Cardiac muscle cell (in vitro differentiated cells and primary cell): ENCODE measurements around the gene IFNK. TPM values are rescaled to one million over a fixed set of nuclear protein-coding genes. Genes with fewer than 3 reads are reported as not detected.
A peak's percentile ranks its signal among the peaks of the same experiment; 100 is the strongest.

ENCODE experiments used
- DNase-seq, 2 donors: peaks; one replicate each; pipeline versions ENCODE4 v3.0.0 to v3.0.0-alpha.2; 2010 to 2017; ENCODE audit warnings: low read depth in 1 of 2, low spot score in 1 of 2
- H3K27ac ChIP-seq: fragments of 200-600 bp; sonication (generic); 2 replicates; pipeline ENCODE4 v1.5.1; 2016
- H3K27me3 ChIP-seq: fragments of 200-600 bp; sonication (generic); 2 replicates; pipeline ENCODE4 v1.6.0; 2016; ENCODE audit warnings: control low read depth
- H3K36me3 ChIP-seq: fragments of 200-600 bp; sonication (generic); 2 replicates; pipeline ENCODE4 v1.5.1; 2016; ENCODE audit warnings: control low read depth
- H3K4me1 ChIP-seq: fragments of 200-600 bp; sonication (generic); 2 replicates; pipeline ENCODE4 v1.8.1; 2017; ENCODE audit warnings: low read depth, mild to moderate bottlenecking, mixed run types
- H3K4me3 ChIP-seq: fragments of 200-600 bp; sonication (generic); 2 replicates; pipeline ENCODE4 v1.5.1; 2016; ENCODE audit warnings: mild to moderate bottlenecking
- H3K9me3 ChIP-seq: fragments of 200-600 bp; sonication (generic); 2 replicates; pipeline ENCODE4 v1.5.1; 2017; ENCODE audit warnings: low read depth, mild to moderate bottlenecking, control low read depth
- CTCF ChIP-seq: IDR thresholded peaks from 2 replicates; pipeline ENCODE4 v1.5.1; 2012; ENCODE audit warnings: low read depth, mild to moderate bottlenecking, low read length
- polyA plus RNA-seq: library from polyadenylated mRNA; unstranded; fragments of >200 nt; fragmentation: Nextera tagmentation; extraction: Ambion mirVana; gene quantifications from 2 replicates; pipeline ENCODE4 v1.2.1, GENCODE V29; 2016
- total RNA-seq: library from RNA; depleted of rRNA; stranded (reverse); fragments of >200 nt; gene quantifications from 2 replicates; pipeline ENCODE4 v1.2.3, GENCODE V29; 2016

Gene IFNK
- total and polyA plus RNA-seq, 2 experiments from 2014 or later = not detected

GRCh38 chr9:27519466-27520465, 4.3 kb upstream of the IFNK start:
- Histone ChIP-seq H3K36me3 (no peaks in the 10 kb centered on the region), H3K4me1 (no peaks in the 10 kb centered on the region), H3K4me3 (no peak overlapping the region), H3K9me3 (no peaks in the 10 kb centered on the region), H3K27ac (no peak overlapping the region), H3K27me3 (no peaks in the 10 kb centered on the region)
- DNase-seq = no peak
- TF ChIP-seq CTCF = no peak

GRCh38 chr9:27520986-27521385, 3.1 kb upstream of the IFNK start:
- no peaks in the 10 kb centered on the region for H3K27me3 ChIP-seq
- H3K4me1 ChIP-seq = no peaks in the 10 kb centered on the region
- no peak for DNase-seq
- no peaks in the 10 kb centered on the region for H3K9me3 ChIP-seq
- no peak for TF ChIP-seq CTCF
- H3K27ac ChIP-seq = no peak overlapping the region
- no peak overlapping the region for H3K4me3 ChIP-seq
- H3K36me3 ChIP-seq = no peaks in the 10 kb centered on the region

GRCh38 chr9:27523141-27523540, 949 bp upstream of the IFNK start:
- peaks cover 10% of the 10 kb centered on the region for H3K27me3 ChIP-seq

GRCh38 chr9:27527702-27528075, 3.6 kb downstream of the IFNK start:
- Histone ChIP-seq H3K4me3 (peak overlapping the region; percentile 51), H3K9me3 (no peaks in the 10 kb centered on the region), H3K27me3 (peaks cover 10% of the 10 kb centered on the region), H3K27ac (no peak overlapping the region), H3K4me1 (no peaks in the 10 kb centered on the region), H3K36me3 (no peaks in the 10 kb centered on the region)
- no peak for DNase-seq
- no peak for TF ChIP-seq CTCF

More at GRCh38 chr9:27523141-27523540, 949 bp upstream of the IFNK start:
- TF ChIP-seq CTCF = no peak
- no peak for DNase-seq
- Histone ChIP-seq H3K36me3 (no peaks in the 10 kb centered on the region), H3K9me3 (no peaks in the 10 kb centered on the region), H3K27ac (no peak overlapping the region), H3K4me3 (no peak overlapping the region), H3K4me1 (no peaks in the 10 kb centered on the region)

GRCh38 chr9:27528076-27528885, 4.2 kb downstream of the IFNK start:
- H3K27ac ChIP-seq = no peak overlapping the region

More at GRCh38 chr9:27528076-27528885, 4.2 kb downstream of the IFNK start:
- peaks cover 10% of the 10 kb centered on the region for H3K27me3 ChIP-seq
- H3K9me3 ChIP-seq = no peaks in the 10 kb centered on the region
- H3K4me3 ChIP-seq = peak overlapping the region; percentile 51
- TF ChIP-seq CTCF = no peak
- no peaks in the 10 kb centered on the region for H3K36me3 ChIP-seq
- DNase-seq = peak; percentile 74 to 79
- H3K4me1 ChIP-seq = no peaks in the 10 kb centered on the region
